ENCODE measurements around the gene CDK4. TPM values are rescaled to one million over a fixed set of nuclear protein-coding genes. Genes with fewer than 3 reads are reported as not detected.

CDK4 gene
- total RNA-seq, 1 experiment from 2014 or later: 218 TPM

- Histone ChIP-seq H2BK5ac (ENCODE audit: insufficient read length, low read length) (no peak overlapping the region), H3K14ac (ENCODE audit: insufficient read depth, low read length) (no peak overlapping the region), H3K23ac (ENCODE audit: insufficient read length, low read depth, low read length) (no peak overlapping the region), H3K4me2 (ENCODE audit: insufficient read depth, insufficient read length, low read length) (no peak overlapping the region), H2BK12ac (ENCODE audit: insufficient read length, low read depth, low read length) (no peak overlapping the region), H2BK15ac (ENCODE audit: low read depth, low read length) (no peak overlapping the region), H3K56ac (ENCODE audit: insufficient read length, low read depth, low read length) (no peak overlapping the region), H4K8ac (replicated peaks; ENCODE audit: insufficient read length, low read depth, low read length) (no peak overlapping the region), H3K23me2 (ENCODE audit: insufficient read length, low read depth, low read length, poor library complexity, severe bottlenecking) (no peaks in the 10 kb centered on the region), H3T11ph (ENCODE audit: low read length) (no peak overlapping the region), H3K9ac (ENCODE audit: extremely low read depth, insufficient read length, low read length) (no peak overlapping the region), H3K79me2 (ENCODE audit: insufficient read depth, low read length) (no peaks in the 10 kb centered on the region), H3K18ac (ENCODE audit: insufficient read length, low read depth, low read length) (no peak overlapping the region), H3K27ac (ENCODE audit: insufficient read length, low read depth, low read length) (no peak overlapping the region), H3K79me1 (ENCODE audit: insufficient read depth, low read depth, low read length, poor library complexity, severe bottlenecking) (no peaks in the 10 kb centered on the region), H2BK20ac (ENCODE audit: low read depth, low read length, poor library complexity, severe bottlenecking) (no peak overlapping the region), H4K5ac (ENCODE audit: insufficient read length, low read depth, low read length) (no peak overlapping the region), H3K4me1 (ENCODE audit: insufficient read depth, low read length) (no peaks in the 10 kb centered on the region), H2BK120ac (ENCODE audit: low read depth, low read length, poor library complexity, severe bottlenecking) (no peak overlapping the region), H4K91ac (ENCODE audit: insufficient read length, low read depth, low read length) (no peak overlapping the region), H3K27me3 (ENCODE audit: insufficient read depth, low read length) (no peaks in the 10 kb centered on the region; the same call in 1 of the 2 replicates), H2AFZ (ENCODE audit: low read length) (no peak overlapping the region), H3K4ac (ENCODE audit: low read depth, low read length) (no peak overlapping the region), H4K20me1 (ENCODE audit: control insufficient read depth, insufficient read depth, insufficient read length) (no peaks in the 10 kb centered on the region), H2AK5ac (ENCODE audit: insufficient read length, low read length) (no peak overlapping the region), H3K9me3 (ENCODE audit: control insufficient read depth, low read depth, low read length) (no peaks in the 10 kb centered on the region)
- Mint-ChIP-seq H3K27me3 (ENCODE audit: low read depth) (peaks cover 20% of the 10 kb centered on the region), H3K9me3 (no peaks in the 10 kb centered on the region), H3K27ac (no peak overlapping the region), H3K4me3 (no peak overlapping the region), H3K36me3 (ENCODE audit: insufficient read depth in 1 of 3, low read depth in 3 of 3) (peaks cover 14 to 52% (median 23%) of the 10 kb centered on the region in 3 experiments), H3K4me1 (peaks cover 2 to 3% of the 10 kb centered on the region in 2 experiments; a peak in 3 of 4 replicates)
- no peak for DNase-seq
- no CpG with 5 or more reads among the region's 20 CpGs for WGBS (ENCODE audit: extremely low coverage, insufficient read length, low lambda C conversion rate)
- TF ChIP-seq CTCF (conservative IDR thresholded peaks at IDR 0.05): no peak
These were observed 32.1 kb downstream of the CDK4 start for GRCh38 chr12:57719777-57720605.

Measured in H9 (cell line).